NCI-H226 (cell line): ENCODE data around the gene BICC1.
A peak's percentile ranks its signal among the peaks of the same experiment; 100 is the strongest.

Source experiments
- DNase-seq: peaks from one replicate; pipeline ENCODE4 v3.0.0-alpha.2; 2015

The BICC1 gene

GRCh38 chr10:58516671-58517070 lies 4.0 kb downstream of the BICC1 start:
- no peak for DNase-seq

GRCh38 chr10:58517081-58517480 lies 4.4 kb downstream of the BICC1 start:
- DNase-seq: no peak

- DNase-seq: no peak
These were observed 5.1 kb downstream of the BICC1 start for GRCh38 chr10:58517491-58518355.

- DNase-seq: no peak
These were observed 6.1 kb downstream of the BICC1 start for GRCh38 chr10:58518775-58519174.

- DNase-seq: no peak
These were observed 16.5 kb downstream of the BICC1 start for GRCh38 chr10:58529077-58529728.

GRCh38 chr10:58531084-58531695 lies 18.5 kb downstream of the BICC1 start:
- peak; percentile 44 for DNase-seq

- DNase-seq: no peak
These were observed 22.6 kb downstream of the BICC1 start for GRCh38 chr10:58535311-58535710.

- DNase-seq: no peak
These were observed 30.5 kb downstream of the BICC1 start for GRCh38 chr10:58543141-58543540.

- DNase-seq: no peak
These were observed 31.5 kb downstream of the BICC1 start for GRCh38 chr10:58544135-58544534.

GRCh38 chr10:58545427-58545826 lies 32.8 kb downstream of the BICC1 start:
- DNase-seq: no peak

GRCh38 chr10:58546137-58546536 lies 33.5 kb downstream of the BICC1 start:
- DNase-seq: no peak

GRCh38 chr10:58546722-58547445 lies 34.2 kb downstream of the BICC1 start:
- no peak for DNase-seq

- no peak for DNase-seq
These were observed 35.3 kb downstream of the BICC1 start for GRCh38 chr10:58547963-58548362.

- DNase-seq: no peak
These were observed 41.6 kb downstream of the BICC1 start for GRCh38 chr10:58554316-58554715.

- DNase-seq: no peak
These were observed 42.7 kb downstream of the BICC1 start for GRCh38 chr10:58555170-58555929.

GRCh38 chr10:58555930-58556311 lies 43.2 kb downstream of the BICC1 start:
- no peak for DNase-seq

- DNase-seq: no peak
These were observed 44.0 kb downstream of the BICC1 start for GRCh38 chr10:58556516-58557165.

GRCh38 chr10:58557714-58558113 lies 45.0 kb downstream of the BICC1 start:
- no peak for DNase-seq

GRCh38 chr10:58560068-58560467 lies 47.4 kb downstream of the BICC1 start:
- DNase-seq: no peak

GRCh38 chr10:58565271-58565670 lies 52.6 kb downstream of the BICC1 start:
- no peak for DNase-seq

- no peak for DNase-seq
These were observed 55.0 kb downstream of the BICC1 start for GRCh38 chr10:58567652-58568051.

- no peak for DNase-seq
These were observed 55.8 kb downstream of the BICC1 start for GRCh38 chr10:58568428-58568935.
